Inflammatory macrophage treated with lipopolysaccharide for 4 hours (primary cell): ENCODE data around the gene DCC.

Experiments
- DNase-seq: peaks from one replicate; pipeline ENCODE4 v3.0.0-alpha.2; 2020

The DCC gene

DNA sequence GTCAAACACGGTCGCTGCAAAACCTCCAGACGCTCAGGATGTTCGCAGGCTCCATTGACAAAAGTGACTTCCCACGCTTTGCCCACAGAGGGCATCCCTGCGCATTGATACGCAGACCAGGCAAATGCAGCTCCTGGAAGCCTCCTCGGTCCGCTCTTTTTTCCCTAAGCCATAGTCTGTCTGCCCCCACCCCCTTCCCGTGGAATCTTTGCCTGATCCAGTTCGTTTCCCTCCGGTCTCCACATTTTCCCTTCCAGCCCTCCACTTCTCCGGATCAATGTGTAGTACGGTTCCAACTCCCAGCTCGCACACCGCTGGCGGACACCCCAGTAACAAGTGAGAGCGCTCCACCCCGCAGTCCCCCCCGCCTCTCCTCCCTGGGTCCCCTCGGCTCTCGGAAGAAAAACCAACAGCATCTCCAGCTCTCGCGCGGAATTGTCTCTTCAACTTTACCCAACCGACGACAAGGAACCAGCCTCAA is at the start of gene DCC:
TSS of gene DCC (plus strand) at position 307 of the 481 bp plus-strand sequence. CDS start 591 bp downstream, outside the sequence.
- DNase-seq, result no peak

DNA sequence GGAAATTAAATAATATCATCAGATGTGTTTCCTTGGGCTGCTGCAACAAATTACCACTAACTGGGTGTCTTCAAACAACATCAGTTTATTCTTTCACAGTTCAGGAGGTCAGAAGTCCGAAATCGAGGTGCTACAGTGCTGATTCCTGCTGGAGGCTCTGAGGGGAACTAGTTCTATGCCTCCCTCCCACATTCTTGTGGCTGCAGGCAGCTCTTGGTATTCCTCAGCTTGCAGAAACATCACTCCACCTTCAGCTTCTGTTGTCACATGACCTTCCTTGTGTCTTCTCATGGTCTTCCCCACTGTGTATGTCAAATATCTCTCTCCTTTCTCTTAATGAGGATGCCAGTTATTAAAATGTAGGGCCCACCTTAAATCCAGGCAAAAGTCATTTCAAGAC is 29.3 kb upstream of the DCC start:
- no peak for DNase-seq

GRCh38 chr18:52311331-52311730 is 28.7 kb upstream of the DCC start:
- DNase-seq, result no peak

- DNase-seq, result no peak
Observed at GRCh38 chr18:52312346-52312745, 27.7 kb upstream of the DCC start.

- no peak for DNase-seq
Observed at GRCh38 chr18:52313213-52313612, 26.8 kb upstream of the DCC start.

GRCh38 chr18:52319424-52319983 is 20.5 kb upstream of the DCC start:
- no peak for DNase-seq

GRCh38 chr18:52322307-52322706 is 17.7 kb upstream of the DCC start:
- DNase-seq, result no peak

DNA sequence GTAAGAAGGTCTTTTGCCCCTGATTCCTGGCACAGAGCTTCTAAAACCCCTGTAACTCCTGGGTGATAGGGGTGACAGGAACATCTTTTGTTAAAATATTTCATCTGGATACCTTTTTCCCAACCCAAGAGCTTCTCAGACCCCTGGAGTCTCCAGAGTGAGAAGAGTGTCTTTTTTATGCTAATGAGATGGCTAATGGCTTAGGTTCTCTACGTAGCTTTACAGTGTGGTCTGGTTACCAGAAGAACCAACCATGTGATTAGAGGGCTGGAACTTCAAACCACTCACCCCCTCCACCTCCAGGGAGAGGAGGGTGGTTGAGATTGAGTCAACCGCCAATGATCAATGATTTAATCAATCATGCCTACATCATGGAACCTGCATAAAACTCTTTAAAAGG is 16.2 kb upstream of the DCC start:
- no peak for DNase-seq

DNA sequence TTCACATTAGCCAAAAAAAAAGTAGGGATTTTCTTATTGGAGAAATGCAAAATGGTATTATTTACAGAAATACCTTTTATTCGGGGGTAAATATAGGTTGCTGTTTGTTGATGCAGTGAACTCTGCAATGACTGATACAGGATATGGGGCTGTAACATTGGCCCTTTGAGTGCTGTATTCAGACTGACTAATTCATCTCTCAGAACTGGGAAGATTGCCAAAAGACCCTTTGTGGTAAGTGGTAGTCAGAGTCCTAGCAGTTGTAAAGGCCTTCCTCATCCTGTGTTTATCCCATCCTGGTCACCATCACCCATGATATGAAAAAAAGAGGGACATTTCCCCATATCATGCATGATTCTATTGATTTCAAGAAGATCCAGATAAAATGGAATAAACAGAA is 14.0 kb upstream of the DCC start:
- no peak for DNase-seq

DNA sequence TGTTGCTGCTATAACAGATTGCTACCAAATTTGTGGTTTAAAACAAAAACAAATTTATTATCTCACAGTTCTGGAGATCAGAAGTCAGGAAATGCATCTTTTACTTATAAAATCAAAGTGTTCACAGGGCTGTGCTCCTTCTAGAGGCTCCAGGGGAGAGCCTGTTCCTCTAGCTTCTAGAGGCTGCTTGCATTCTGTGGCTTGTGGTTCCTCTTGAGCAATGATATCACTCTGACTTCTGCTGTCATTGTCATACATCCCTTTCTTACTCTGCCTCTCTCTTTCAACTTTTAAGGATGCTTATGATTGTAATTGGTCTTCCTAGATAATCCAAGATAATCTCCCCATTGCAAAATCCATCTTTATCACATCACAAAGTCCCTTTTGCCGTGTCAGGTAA is 6.1 kb upstream of the DCC start:
- no peak for DNase-seq

GRCh38 chr18:52334307-52334706 is 5.7 kb upstream of the DCC start:
- no peak for DNase-seq

DNA sequence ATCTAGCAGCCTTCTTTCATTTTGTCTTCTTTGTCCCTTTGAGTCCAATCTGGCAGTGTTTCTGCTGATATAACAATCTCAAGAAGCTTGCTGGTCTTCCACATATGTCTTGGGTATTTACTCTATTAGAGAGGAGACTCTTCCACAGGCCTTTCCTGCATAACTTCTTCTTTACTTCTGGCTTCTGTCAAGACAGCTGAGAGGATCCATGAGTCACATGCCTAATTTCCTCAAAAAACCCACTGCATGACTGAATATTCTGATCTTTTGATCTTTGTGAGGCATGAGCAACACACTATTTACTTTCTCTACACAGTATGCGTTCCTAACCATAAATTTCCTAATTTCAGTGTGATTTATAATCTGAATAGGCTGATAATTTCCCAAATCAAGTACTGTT is 5.1 kb upstream of the DCC start:
- DNase-seq, result no peak

DNA sequence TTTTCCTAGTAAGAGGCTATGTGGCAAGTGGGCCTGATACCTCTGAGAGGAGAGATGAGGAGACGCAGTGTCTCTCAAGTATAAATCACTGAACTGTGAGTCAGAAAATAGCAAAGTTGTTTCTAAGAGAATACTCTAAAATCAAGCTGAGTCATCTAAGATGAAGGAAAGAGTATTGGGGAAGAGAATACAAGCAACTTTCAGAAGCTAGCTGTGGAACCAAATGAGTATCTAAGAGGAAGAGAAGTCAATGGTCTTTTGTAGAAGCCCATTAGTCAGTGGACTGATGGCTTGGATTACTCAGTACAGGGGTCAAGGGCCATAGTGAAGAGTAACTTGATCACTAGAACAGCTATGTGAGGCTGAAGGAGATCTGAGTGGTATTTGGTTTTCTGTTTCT is 2.7 kb upstream of the DCC start:
- DNase-seq, result no peak

DNA sequence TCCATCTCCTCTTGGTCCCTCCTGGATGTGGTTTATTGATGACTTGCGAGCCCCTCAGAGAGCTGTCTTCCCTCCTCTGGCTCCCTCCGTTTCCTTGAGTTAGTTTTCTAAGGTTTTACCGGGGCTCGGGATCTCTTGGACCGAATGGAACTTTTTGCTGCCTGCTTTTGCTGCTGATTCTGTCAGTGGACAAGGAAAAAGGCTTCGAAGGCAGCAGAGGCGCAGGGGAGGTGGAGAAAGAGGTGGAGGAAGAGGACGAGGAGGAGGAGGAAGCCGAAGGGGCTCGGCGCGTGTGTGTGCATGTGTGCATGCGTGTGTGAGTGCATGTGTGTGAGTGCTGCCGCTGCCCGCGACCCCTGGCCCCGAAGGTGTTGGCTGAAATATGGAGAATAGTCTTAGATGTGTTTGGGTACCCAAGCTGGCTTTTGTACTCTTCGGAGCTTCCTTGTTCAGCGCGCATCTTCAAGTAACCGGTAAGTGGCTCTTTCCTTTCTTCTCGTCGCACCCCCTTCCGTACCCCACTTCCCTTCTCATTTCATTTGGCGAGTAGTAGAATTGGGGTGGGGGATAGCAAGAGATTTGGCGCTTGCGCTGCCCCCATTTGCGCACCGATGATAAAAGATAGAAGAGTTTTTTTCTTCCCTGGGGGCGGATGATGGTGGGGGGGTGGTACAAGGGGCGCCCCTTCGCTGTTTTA is 557 bp downstream of the DCC start:
- DNase-seq, result no peak

GRCh38 chr18:52341103-52341432 is 1.1 kb downstream of the DCC start:
- no peak for DNase-seq

DNA sequence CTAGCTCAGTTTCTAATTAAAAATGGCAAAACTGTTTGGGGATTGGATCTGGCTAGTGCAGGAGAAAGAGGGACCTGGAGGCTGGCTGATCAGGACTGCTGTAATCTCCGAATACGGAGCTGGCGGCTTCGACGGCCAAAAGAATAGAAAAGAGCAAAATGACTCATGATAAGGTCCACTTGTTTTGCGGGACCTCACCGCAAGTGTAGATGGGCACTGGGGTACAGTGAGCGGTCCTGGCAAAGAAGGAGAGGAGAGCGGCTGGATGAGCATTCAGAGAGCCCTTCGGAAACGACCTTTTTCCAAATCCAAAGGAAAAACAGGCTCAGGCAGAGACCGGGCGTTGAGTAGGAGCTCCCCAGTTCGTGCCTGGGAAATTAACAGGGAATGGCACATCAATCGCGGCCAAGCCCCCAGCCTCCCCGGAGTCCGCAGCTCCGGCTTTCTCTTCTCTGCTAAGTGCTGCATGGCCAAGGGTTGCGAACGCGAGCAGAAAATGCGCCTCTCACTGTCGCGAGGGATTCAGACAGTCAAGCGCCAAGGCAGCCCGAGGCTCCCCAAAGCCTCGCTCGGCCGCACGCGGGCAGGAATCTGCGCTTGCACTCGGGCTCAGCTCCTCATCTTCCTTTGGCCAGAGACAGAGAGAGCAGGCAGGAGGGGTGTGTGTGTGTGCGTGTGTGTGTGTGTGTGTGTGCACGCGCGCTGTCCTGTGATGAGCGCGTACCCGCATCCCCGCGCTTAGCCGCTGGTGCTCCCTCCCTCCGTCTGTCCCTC is 1.8 kb downstream of the DCC start:
- no peak for DNase-seq

DNA sequence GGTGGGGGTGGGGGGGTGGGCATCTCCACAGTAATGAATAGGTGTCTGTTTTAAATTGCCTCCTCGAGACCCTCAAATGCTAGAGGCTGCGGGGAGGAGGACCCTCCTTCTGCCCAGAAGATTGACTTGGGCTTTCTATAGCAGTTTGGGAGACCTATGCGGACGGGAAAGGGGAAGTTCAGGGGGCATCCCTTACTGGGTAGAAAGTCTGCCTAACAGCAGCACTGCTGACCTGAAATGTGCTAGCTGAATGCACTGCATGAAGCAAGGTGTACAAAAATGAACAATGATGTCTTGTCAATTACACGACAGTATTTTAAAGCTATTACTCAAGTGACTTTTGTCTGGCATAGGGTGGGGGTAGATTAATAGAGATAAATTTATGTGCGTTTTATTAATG is 2.5 kb downstream of the DCC start:
- no peak for DNase-seq

GRCh38 chr18:52343138-52343537 is 3.1 kb downstream of the DCC start:
- no peak for DNase-seq

GRCh38 chr18:52343731-52344340 is 3.8 kb downstream of the DCC start:
- no peak for DNase-seq

DNA sequence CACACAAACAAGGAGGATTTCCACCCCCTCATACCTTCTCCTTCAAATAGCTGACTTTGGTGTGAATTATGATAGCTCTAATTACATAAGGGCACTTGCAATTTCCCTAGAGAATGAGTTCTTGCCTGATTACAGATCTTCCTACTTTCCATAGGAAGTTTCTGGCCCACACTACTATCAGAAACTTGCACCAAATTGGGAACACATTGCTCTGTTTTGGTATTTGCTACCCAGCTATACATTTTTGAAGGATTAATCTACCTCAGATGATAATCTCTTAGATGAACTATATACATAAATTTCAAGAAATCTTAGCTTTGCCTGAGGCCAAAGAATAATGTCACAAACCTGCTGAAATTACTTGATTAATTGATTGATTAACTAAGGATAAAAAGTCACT is 4.9 kb downstream of the DCC start:
- DNase-seq, result no peak

- DNase-seq, result no peak
Observed at GRCh38 chr18:52345428-52345827, 5.4 kb downstream of the DCC start.

DNA sequence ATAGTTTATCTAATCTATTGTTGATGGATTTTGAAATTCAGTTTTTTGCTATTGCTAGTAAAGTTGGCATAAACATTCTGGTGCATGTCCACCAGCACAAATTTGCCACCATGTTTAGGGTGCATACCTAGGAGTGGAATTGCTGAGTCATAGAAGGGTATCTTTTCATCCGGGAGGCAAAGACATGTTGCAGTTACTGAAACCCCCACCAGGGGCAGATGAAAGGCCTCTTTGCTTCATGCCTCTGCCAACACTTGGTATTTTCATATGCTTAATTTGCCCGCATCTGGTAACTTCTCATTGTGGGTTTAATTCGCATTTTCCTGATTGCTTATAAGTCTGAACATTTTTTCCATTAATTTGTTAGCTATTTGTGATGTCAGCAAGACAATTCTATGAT is 8.2 kb downstream of the DCC start:
- no peak for DNase-seq

- no peak for DNase-seq
Observed at GRCh38 chr18:52349498-52349897, 9.5 kb downstream of the DCC start.

- DNase-seq, result no peak
Observed at GRCh38 chr18:52352920-52353319, 12.9 kb downstream of the DCC start.
